Adrenal gland (tissue), 5 donors: ENCODE data around the gene SNED1.

Experiments used
- POLR2A ChIP-seq, 2 donors: fragments of 450-650 bp; IDR thresholded peaks; one replicate each; pipeline ENCODE4 v1.6.1; 2017; ENCODE audit warnings: antibody characterized with exemption in 2 of 2, mild to moderate bottlenecking in 2 of 2, moderate library complexity in 1 of 2
- TF ChIP-seq, protein P1 (sequence below), 6 experiments: fragments of 450-650 bp in 4 of 6; fragments of 200-600 bp in 2 of 6; sonication (generic) in 1 of 6; IDR thresholded peaks; 1 replicate in 5 of 6; 2 replicates in 1 of 6; pipeline versions ENCODE4 v1.5.1 to v1.8.0; 2016 to 2021; ENCODE audit warnings: antibody characterized with exemption in 6 of 6, mild to moderate bottlenecking in 2 of 6, moderate library complexity in 1 of 6
- donor health status: DM: no; HTN: no; CAD: no.

DNA sequence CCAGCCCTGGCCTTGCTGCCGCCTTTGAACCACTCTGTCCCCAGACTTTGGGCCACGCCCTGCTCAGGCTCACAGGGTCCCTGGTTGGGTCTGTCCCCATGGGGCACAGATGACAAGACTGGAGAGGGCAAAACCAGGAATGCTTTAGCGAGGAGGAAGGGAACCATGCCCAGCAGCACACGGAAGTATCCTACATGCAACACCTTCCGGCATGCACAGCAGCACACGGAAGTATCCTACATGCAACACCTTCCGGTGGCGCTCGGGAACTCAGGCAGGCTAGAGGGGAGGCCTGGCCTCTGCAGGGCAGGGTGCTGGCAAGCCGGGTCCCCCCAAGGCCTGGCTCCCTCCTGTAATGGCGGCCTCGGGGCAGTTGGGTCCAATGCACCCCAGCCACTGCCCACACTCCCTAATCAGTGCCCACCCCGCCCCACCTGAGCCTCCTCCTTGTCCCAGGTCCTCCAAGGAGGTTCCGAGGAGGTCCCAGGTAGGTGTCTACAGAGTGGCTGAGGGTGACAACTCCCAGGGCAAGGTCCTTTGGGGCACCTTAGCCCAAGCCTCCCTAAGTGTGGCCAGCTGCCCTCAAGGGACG is 33.6 kb upstream of the SNED1 start:
- TF ChIP-seq, protein P1, sequence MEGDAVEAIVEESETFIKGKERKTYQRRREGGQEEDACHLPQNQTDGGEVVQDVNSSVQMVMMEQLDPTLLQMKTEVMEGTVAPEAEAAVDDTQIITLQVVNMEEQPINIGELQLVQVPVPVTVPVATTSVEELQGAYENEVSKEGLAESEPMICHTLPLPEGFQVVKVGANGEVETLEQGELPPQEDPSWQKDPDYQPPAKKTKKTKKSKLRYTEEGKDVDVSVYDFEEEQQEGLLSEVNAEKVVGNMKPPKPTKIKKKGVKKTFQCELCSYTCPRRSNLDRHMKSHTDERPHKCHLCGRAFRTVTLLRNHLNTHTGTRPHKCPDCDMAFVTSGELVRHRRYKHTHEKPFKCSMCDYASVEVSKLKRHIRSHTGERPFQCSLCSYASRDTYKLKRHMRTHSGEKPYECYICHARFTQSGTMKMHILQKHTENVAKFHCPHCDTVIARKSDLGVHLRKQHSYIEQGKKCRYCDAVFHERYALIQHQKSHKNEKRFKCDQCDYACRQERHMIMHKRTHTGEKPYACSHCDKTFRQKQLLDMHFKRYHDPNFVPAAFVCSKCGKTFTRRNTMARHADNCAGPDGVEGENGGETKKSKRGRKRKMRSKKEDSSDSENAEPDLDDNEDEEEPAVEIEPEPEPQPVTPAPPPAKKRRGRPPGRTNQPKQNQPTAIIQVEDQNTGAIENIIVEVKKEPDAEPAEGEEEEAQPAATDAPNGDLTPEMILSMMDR (IDR thresholded peaks at IDR 0.05): no peak
- TF ChIP-seq POLR2A (IDR thresholded peaks at IDR 0.05): no peak
